IMR-90 (cell line): ENCODE measurements around the gene WBP1L.

Experiments
- CEBPB ChIP-seq: IDR thresholded peaks from 2 replicates; pipeline ENCODE4 v1.6.1; 2012; ENCODE audit warnings: low read depth, low read length, improper control_type of control experiment
- CHD1 ChIP-seq: IDR thresholded peaks from 2 replicates; pipeline ENCODE4 v1.6.1; 2012; ENCODE audit warnings: low read depth, low read length, improper control_type of control experiment
- CTCF ChIP-seq: conservative IDR thresholded peaks from 2 replicates; pipeline ENCODE4 v1.5.1; 2012; ENCODE audit warnings: mild to moderate bottlenecking, low read depth, low read length, improper control_type of control experiment
- MAFK ChIP-seq: IDR thresholded peaks from 2 replicates; pipeline ENCODE4 v1.6.1; 2012; ENCODE audit warnings: low read depth, low read length, improper control_type of control experiment
- MAZ ChIP-seq: IDR thresholded peaks from 2 replicates; pipeline ENCODE4 v1.6.1; 2012; ENCODE audit warnings: low read depth, mild to moderate bottlenecking, low read length, improper control_type of control experiment, moderate library complexity, borderline replicate concordance
- POLR2A ChIP-seq: IDR thresholded peaks from 2 replicates; pipeline ENCODE4 v1.6.1; 2012; ENCODE audit warnings: mild to moderate bottlenecking, low read depth, low read length
- RAD21 ChIP-seq: IDR thresholded peaks from 2 replicates; pipeline ENCODE4 v1.6.1; 2012; ENCODE audit warnings: low read length, improper control_type of control experiment
- RFX5 ChIP-seq: IDR thresholded peaks from 2 replicates; pipeline ENCODE4 v1.8.0; 2012; ENCODE audit warnings: low read depth, mild to moderate bottlenecking, low read length, moderate library complexity

GRCh38 chr10:102701796-102702195, 42.0 kb upstream of the WBP1L start:
- TF ChIP-seq CTCF = no peak
- TF ChIP-seq RFX5 = no peak
- no peak for TF ChIP-seq MAFK
- TF ChIP-seq CHD1 = no peak
- no peak for TF ChIP-seq RAD21
- TF ChIP-seq POLR2A = no peak
- no peak for TF ChIP-seq MAZ
- no peak for TF ChIP-seq CEBPB
